HG03108 (cell line): ENCODE measurements around the gene NCKAP5.

Source experiments
- ATAC-seq: cut with Tn5 transposase; IDR thresholded peaks from one replicate; pipeline ENCODE4 v1.9.1; 2021; ENCODE audit warnings: moderate library complexity; ENCODE audit not compliant: unreplicated experiment

The NCKAP5 gene

DNA sequence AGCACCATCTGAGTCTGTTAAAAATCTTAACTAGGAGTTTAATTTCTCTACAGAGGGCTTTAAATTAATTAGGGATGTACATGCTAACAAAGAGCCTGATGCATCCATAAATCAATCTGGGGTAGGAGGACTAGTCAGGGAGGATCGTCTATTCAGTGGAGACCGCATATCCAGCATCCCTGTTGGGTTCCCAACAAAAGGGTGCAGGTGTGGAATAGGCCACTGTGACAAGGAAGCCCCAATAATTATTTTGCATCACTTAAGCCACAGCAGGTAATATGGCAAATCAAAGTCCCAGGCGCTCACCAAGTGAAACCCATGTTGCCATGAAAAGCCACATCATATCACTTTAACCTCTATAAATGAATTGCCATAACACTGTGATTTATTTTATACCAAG lies 392.3 kb downstream of the NCKAP5 start:
- no peak for ATAC-seq

DNA sequence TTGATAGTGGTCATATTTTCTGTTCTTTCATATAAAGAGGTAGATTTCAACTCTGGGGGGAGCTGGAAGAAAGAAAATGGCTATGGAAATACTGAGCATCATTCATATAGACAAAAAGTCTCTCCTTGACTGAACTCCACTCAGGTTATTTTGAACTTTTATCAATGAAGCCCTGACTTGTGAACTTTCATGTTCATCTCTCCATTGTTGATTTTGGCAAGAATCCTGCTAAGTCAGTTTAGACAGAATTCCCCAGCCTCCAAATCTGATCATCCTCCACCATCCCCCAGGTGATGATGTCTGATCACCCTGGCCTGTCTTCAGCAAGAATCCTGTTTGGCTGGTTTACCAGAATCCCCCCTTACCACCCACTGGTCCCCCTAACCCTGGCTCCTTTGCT lies 395.0 kb downstream of the NCKAP5 start:
- no peak for ATAC-seq

DNA sequence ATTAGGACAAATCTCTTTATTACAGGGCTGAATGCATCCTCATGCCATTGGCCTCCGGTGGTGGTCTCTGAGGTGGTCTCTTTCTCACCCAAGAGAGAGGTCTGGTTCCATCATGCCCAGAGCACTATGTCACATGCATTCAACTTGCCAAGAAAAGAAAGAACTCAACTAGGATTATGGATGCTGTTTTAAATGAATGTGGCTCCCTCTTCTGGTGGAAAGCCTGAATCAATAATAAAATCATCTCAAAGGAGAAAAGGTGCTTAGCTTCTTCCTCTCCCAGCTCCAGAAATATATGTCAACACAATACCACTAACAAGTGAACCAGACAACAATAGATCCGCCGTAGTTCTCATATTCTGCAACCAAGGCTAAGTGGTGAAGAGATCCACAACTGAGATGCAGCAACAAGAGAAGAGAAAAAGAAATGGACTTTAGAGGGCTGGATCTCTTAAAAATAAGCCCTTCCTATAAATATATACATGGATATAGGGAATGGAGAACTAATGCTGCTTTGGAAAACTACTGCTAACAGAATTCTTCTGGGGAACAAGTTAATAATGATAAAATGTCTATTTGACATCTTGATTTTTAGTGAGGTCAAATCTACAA lies 396.8 kb downstream of the NCKAP5 start:
- no peak for ATAC-seq

DNA sequence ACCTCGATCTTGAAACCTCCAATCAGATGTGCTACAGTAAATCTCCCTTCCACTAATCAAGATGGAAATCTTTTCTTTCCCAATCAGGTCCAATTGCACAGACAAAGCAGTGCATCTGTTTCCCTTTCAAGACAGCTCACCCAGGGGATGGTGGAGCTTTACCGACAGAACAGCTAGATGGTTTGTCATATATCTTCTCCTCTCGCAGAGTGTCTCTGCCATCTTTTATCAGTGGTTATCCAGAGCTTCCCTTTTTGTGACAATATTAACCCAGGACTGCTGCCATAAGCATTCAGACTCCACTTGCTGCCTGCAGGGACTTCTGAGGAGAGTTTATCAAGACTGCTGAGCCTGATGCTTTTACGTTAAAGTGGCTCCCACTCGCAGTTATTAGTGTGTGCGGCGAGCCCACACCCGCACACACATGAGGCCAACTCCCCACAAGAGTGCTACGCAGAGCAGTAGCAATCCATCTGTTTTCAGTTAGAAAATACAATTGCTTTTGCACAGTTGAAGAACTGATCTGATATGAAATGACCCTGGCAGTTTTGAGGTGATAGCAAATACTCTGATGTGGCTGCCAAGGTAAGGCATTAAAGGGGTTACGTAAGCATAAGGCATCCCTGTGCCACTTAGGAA lies 398.9 kb downstream of the NCKAP5 start:
- ATAC-seq = no peak

DNA sequence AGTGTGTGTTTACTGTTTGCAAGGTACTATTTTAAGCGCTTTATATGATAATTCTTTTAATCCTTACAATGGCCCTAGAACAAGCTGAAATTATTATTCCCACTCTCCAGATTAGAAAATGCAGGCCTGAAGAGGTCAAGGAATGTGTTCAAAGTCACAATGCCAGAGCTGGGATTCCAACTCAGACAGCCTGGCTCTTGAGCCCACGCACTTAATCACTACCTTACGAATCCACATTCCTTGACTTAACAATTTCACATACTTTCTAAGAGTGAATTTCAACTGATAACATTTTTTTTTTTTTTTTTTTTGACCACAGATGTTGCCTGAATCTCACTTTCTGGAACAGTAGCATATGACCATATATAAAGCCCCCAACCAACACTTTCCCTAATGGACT lies 400.3 kb downstream of the NCKAP5 start:
- no peak for ATAC-seq

DNA sequence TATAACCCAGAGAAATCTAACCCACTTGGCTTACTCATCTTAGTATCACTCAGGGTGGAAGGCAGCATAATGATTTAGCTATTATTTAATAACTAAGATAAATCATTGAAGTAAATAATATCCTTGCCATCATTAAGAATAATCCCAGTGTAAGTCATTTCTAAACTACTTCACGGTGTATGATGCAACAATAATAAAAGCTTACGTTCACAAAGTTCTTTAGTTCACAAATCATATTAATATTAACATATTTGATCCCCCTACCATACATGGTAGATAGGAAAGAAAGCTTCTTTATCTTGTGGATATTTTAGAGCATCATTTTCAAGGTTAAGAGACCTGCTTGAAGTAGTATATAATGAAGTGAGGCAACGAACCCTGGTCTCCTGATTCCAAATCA lies 401.0 kb downstream of the NCKAP5 start:
- no peak for ATAC-seq

DNA sequence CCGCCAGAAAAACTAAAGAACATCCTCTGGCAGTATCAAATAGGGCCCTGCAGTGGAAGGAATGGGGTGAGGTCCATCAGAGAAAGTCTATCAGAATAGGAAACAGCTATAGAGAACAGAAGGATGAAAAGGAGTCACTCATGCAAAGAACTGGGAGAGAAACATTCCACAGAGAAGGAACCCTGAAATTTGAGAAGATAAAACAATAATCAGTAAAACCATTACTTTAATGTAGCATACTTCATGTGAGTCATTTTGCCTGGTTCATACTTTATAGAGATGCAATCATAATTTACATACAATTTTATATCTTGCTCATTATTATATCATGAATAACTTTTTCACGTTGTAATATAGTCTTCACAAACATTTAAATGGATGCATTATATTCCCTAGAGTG lies 402.2 kb downstream of the NCKAP5 start:
- ATAC-seq = no peak

DNA sequence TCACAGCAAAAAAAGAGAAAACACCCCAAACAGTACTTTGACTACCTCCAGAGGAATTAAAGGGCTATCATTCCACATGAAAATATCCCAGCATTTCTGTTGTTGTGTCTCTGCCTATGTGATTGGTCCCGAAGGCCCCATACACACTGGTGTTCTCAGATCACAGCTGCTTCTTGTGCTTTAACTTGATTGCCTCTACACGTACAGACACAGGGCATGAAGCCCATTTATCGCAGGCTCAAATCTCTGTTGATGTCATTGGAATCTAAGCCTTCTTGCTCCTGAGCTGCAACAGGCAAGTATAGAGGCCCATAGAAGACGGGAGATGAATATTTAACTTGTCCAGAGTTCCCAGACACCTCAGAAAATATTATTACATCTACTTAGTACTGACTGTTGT lies 405.2 kb downstream of the NCKAP5 start:
- no peak for ATAC-seq

DNA sequence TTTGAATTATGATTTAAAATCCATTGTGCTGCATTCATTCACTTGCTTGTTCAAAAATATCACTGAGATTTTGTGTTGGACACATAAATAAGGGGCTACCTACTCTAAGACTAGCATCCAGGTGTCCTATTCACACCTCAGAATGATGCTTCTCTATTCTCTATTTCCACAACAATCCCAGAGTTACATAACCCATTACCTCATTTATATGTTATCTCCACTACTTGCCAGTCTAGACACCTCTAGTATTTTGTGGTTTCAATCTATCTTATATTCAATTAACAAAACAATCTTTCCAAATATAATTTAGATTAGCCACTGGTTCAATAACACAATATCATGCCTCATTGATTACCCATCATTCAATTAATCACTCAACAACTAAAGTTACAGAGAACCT lies 409.8 kb downstream of the NCKAP5 start:
- ATAC-seq = no peak

DNA sequence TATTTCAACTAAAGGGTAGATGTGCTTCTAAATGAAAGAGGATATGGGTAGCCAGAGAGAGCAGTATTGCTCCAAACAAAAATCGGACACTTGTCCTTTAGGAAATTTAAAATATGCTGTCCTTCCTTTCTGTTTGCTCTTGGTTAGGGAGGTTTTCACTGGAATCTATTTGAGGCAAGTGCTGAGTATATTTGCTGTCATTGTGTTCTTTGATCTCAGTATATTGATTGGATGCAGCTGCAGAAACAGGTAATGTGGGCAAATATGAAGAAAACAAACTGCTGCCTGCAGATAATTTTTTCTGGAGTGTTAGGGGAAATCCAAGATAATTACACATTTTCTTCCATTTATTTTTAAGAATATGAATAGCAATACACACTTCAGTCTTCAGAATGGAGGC lies 410.2 kb downstream of the NCKAP5 start:
- no peak for ATAC-seq

DNA sequence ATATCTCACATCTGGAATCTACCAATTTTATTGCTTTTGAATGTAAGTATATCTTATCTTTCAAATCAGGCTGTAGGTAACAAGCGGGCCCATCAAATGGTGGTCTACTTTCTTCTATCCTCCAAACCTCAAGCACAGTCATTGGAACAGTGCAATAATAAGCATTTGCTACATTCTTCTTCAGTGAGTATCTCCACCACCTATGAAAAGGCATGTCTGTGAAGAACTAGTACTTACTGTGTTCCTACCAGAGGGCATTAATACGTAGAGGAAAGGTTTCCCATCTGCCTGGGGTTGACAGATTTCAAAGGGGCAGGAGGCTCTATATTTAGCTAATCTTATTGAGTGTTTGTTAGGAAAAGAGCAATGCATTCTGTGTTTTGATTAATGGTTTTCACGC lies 411.1 kb downstream of the NCKAP5 start:
- ATAC-seq = no peak

DNA sequence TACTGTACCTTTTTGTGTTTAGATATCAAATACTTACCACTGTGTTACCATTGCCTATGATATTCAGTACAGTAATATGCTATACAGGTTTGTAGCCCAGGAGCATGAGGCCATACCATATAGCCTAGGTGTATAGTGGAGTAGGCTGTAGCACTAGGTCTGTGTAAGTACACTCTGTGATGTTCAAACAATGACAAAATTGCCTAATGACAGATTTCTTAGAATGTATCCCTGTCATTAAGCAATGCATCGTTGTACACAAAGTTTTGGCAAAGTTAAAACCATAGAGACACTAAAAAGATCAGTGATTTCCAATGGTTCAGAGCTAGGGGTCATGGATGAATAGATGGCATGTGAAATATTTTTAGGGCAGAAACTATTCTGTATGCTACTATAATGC lies 415.5 kb downstream of the NCKAP5 start:
- ATAC-seq = no peak

DNA sequence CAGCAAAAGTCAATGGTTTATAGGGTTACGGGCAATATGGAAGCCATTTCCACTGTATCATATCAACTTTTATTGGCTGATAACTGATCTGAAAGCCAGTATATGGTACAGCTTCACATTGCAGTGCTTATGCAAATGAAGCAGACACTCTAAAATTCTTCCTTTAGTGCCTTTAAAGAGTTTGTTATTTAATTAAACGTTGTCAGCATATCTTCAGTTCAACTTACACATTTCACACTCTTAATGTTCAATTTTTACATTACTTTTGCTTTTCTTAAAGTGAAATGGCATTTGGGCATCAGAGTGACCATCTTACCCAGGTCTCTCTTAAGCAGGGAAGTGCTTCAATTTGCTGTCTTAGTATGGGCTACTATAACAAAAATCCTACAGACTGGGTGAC lies 420.1 kb downstream of the NCKAP5 start:
- no peak for ATAC-seq

DNA sequence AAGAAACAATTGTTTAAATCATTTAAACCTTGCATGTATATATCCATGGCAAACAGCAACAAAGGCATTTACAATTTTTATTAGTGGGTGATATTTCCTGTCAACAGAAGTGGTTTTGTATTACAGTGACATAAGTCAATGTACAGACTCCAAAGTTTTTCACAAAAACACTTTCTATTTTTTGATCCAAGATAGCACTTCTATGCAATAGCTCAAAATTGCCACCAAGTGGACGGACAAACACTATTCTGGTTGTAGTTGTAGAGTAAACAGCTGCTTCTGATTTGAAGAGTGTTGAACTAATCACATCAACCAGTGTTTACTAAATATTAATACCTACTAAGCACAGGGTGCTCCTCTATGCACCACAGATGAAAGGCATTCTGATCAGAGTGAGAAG lies 421.4 kb downstream of the NCKAP5 start:
- ATAC-seq = no peak

DNA sequence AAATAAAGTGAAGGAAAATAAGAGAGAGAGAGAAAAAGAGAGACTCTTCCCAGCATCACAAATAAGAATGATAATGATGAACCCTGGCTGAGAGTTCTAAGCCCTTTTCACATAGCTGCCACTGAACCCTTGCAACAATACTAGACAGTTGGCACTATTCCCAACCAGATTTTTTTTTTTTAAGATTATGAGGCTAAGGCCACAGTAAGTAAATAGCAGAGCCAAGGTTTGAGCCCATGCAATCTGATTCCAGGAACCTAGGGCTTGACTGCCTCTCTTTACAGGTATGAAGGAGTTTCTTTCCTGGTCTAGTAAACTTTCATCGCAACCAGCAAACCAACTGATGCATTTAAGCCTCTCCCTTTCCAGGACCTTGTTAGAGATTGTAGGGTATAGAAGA lies 424.6 kb downstream of the NCKAP5 start:
- ATAC-seq = no peak

DNA sequence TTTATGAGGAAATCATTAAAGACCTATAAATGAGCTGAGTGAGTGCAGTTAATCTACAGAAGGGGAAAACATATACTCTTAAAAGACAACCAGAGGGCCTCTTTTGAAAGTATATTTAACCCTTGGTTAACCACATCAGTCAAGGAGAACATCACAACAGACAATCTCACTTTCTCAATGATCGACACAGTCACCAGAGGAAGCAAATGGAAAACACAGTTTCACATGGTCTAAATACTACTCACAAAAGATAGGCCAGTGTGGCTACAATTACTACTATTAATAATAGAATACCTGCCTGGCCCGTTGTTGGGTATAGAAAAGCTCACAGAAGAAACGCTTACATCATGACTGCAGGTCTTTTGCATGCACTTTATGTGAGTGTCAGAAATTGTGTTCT lies 426.2 kb downstream of the NCKAP5 start:
- ATAC-seq = no peak

DNA sequence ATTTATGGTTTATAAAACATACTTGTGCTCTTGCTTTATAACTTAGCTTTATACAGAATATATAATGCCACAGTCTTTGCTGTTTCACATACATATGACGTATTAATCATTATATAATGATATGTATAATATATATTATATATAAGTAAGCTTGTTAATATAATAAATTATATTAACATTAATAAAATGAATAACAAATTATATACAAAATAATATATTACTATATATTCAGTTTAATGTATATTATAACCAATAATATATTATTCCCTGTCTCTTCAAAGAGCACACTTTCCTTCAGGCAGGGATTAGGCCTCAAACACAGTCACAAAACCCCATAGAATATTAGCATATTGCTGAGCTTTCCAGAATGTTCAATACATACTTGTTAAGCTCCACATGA lies 427.6 kb downstream of the NCKAP5 start:
- ATAC-seq = no peak

DNA sequence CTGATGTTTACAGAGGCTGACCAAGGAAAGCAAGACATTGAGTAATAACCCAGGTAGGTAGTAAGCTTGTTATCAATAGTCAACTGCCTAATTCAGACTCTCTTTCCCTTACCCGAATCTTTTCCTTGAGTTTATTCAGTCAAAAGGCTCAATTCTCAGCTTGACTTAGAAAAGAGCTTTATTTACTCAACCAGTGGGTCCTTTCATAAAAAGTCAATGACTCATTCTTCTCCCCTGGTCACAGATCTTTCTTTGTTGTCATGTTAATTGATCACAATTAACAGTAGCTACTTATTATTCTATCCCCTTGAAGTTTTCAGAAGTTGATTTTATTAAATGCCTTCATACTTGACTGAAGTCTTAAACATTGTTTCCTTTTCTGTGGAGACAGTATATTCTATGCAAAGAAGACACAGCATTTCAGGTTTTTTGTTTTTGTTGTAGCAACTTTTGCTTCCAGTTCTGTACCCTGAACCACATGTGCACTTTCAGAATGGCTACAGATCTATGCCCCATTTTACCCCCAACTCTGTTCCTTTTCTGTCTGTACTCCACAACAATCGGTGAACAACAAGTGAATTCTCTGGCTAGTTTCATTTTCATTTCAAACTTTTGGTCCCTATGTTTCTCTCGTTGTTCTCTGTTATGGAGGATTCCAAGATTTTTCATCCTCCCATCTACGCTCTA lies 428.3 kb downstream of the NCKAP5 start:
- no peak for ATAC-seq

DNA sequence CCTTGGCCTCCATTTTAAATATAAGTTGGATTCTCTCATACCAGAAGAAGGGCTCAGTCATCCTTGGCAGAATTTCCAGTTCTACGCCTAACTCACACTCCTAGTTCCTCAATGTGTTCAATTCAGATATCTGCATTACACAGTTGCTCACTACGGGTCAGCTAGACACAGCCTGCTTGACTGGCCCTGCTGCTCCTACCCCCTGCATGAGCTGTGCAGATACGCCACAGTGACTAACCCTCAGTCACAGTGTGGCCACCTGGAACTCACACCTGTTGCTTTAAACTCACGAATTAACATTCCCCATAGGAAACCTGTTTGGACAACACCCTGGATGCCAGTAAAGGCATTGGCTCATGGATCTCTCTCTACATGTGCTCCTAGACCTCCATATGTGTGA lies 429.6 kb downstream of the NCKAP5 start:
- ATAC-seq = no peak

DNA sequence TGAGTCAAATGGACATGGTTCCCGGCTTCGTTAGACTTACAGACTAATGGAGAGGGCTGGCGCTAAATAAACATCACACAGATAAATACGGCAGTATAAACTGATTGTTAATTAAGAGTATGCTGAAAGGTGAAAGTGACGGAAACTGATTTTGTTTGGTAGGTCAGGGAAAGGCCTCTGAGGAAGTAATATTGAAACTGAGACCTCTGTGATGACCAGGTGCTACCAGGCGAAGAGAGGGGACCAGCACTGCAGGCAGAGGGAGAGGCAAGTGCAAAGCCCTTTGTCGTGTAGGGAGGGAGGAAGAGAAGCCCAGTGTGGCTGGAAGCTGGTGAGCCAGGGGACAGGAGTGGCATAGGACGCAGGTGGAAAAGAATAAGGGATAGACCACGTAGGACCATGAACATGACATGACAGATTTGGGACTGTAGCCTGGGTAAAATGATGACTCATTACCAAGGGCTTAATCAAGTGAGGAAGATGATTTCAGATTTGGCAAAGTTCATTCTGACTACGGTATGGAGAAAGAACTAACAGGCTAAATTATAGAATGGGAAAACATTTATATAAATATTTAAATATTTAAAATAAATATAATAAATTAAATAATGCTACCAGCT lies 433.1 kb downstream of the NCKAP5 start:
- no peak for ATAC-seq

DNA sequence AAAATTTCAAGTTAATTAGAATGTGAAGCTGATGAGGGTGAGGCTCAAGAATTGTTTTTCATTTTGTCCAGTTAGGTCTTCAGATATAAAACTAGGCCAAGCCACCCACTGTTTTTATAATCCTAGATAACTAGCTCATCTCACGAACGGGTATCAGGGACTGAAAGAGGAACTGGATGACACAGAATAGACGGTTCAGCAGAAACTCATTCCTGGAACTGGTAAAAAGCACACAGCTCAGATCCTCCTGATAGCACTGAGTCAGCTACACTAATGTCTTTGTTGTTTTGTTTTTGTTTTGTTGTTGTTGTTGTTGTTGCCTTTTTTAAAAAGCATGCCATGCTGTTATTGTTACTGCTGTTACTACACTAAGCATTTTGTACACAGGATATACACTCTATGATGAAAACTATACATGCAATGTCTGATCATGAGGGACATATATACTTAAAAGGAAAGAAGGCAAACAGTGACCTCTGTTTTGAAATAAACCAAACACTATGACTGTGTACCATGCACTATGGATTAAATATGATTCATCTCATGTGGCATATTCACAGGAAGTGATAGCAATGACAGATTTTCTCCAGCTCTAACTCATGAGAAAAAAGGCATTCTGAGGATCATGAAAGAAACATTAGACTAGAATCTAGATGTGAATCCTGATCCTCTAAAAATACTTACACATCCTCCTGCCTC lies 437.6 kb downstream of the NCKAP5 start:
- ATAC-seq = no peak

DNA sequence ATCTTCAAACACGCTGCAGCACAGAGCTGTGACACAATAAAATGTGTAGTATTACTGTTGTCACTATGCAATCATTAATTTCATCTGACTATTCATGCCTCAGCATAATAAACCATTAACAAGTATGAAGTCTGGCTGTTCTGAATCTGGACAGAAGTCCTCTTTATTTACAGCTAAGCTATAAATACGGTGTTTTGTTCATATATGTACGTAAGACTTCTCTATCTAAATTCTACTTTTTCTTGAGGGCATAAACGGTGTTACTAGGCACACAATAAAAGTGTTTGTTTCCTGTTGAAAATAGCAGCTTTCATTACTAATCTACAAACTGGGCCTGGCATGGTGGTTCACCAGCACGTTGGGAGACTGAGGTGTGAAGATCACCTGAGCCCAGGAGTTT lies 443.8 kb downstream of the NCKAP5 start:
- ATAC-seq = no peak
